GM19452 (cell line): Measurements from ENCODE around the gene PDE1A.

Experiments used
- ATAC-seq: cut with Tn5 transposase; IDR thresholded peaks from one replicate; pipeline ENCODE4 v1.9.1; 2021; ENCODE audit not compliant: unreplicated experiment

The PDE1A gene

GRCh38 chr2:182426918-182427240, at the start of gene PDE1A:
Gene PDE1A, minus strand, starts transcription at chr2:182427036.
- ATAC-seq, result no peak

GRCh38 chr2:182473635-182474034, 46.8 kb upstream of the PDE1A start:
- no peak for ATAC-seq

GRCh38 chr2:182463760-182464159, 36.9 kb upstream of the PDE1A start:
- ATAC-seq, result no peak

- ATAC-seq, result no peak
Measured at GRCh38 chr2:182456784-182457183, 29.9 kb upstream of the PDE1A start.

- no peak for ATAC-seq
Measured at GRCh38 chr2:182452456-182452990, 25.7 kb upstream of the PDE1A start.

GRCh38 chr2:182448371-182448770, 21.5 kb upstream of the PDE1A start:
- ATAC-seq, result no peak

- no peak for ATAC-seq
Measured at GRCh38 chr2:182447863-182448262, 21.0 kb upstream of the PDE1A start.

- no peak for ATAC-seq
Measured at GRCh38 chr2:182447163-182447562, 20.3 kb upstream of the PDE1A start.

- ATAC-seq, result no peak
Measured at GRCh38 chr2:182446087-182446486, 19.3 kb upstream of the PDE1A start.

- no peak for ATAC-seq
Measured at GRCh38 chr2:182445391-182445965, 18.6 kb upstream of the PDE1A start.

- no peak for ATAC-seq
Measured at GRCh38 chr2:182444806-182445205, 18.0 kb upstream of the PDE1A start.

GRCh38 chr2:182444170-182444569, 17.3 kb upstream of the PDE1A start:
- ATAC-seq, result no peak

GRCh38 chr2:182436252-182436651, 9.4 kb upstream of the PDE1A start:
- ATAC-seq, result no peak

GRCh38 chr2:182435754-182436153, 8.9 kb upstream of the PDE1A start:
- no peak for ATAC-seq

GRCh38 chr2:182432051-182432450, 5.2 kb upstream of the PDE1A start:
- ATAC-seq, result no peak

- ATAC-seq, result no peak
Measured at GRCh38 chr2:182428476-182428875, 1.6 kb upstream of the PDE1A start.

- ATAC-seq, result no peak
Measured at GRCh38 chr2:182426082-182426917, 536 bp downstream of the PDE1A start.

GRCh38 chr2:182422864-182423263, 4.0 kb downstream of the PDE1A start:
- no peak for ATAC-seq

GRCh38 chr2:182420669-182421068, 6.2 kb downstream of the PDE1A start:
- ATAC-seq, result no peak

GRCh38 chr2:182416861-182417260, 10.0 kb downstream of the PDE1A start:
- ATAC-seq, result no peak

GRCh38 chr2:182416191-182416590, 10.6 kb downstream of the PDE1A start:
- no peak for ATAC-seq

- no peak for ATAC-seq
Measured at GRCh38 chr2:182415771-182416170, 11.1 kb downstream of the PDE1A start.

- no peak for ATAC-seq
Measured at GRCh38 chr2:182412858-182413257, 14.0 kb downstream of the PDE1A start.
